ENCODE data around the gene PLA2G15.

DNA sequence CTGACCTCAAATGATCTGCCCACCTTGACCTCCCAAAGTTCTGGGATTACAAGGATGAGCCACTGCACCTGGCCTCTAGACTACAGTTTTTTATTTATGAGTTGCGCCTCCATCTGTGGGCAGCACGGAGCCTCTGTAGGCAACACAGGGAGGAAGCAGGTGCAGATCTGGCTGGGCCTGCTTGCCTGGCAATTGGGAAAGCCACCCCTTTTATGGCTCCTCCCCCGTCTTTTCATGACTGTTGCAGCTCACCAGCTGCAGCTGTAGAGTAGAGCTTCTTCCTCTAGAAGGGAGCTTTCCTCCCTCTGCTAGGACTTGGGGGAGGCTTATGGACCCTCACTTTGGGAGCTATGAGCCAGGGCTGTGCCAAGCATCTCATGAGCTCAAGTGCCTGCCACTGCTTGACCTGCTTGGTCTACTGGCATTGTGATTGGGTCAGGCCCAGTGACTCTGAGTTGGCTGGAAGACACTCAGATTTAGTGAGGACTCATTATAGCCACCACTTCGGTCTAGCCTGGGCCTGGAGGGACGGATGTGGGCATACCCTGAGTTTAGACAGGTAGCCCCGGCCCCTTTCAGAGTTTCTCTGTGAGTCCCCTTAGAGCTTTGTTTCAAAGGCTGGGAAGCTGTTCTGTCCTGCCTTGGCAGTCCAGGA lies 12.2 kb downstream of the PLA2G15 start:
- TF ChIP-seq EZH2 (IDR thresholded peaks at IDR 0.05; ENCODE audit: insufficient read depth, poor library complexity, severe bottlenecking) (no peak), EZH2phosphoT487 (IDR thresholded peaks at IDR 0.05; ENCODE audit: insufficient read depth, low read depth) (no peak)

All from GM23248 (cell line).